Panc1 (cell line): ENCODE data around the gene MYO3B. TPM values are rescaled to one million over a fixed set of nuclear protein-coding genes. Genes with fewer than 3 reads are reported as not detected.

Source experiments
- ATAC-seq: fragments of 200-7000 bp; cut with Tn5 transposase; 2 replicates; pipeline ENCODE4 v1.9.1; 2020; ENCODE audit warnings: mild to moderate bottlenecking, moderate library complexity
- BruUV-seq: library from RNA; stranded (reverse); fragments of 400-500 nt; replicated peaks from 2 replicates; lab custom pipeline; 2021; lab: Mats Ljungman, UMichigan
- CTCF ChIA-PET: fragments of 300-600 bp; sonication (Branson Sonifier 250); formaldehyde crosslinking; loops from one replicate; lab custom pipeline; 2022; ENCODE audit warnings: antibody characterized with exemption; lab: Charles Lee
- POLR2A ChIA-PET: fragments of 300-600 bp; sonication (Branson Sonifier 250); formaldehyde crosslinking; loops from one replicate; lab custom pipeline; 2022; ENCODE audit warnings: antibody characterized with exemption; lab: Charles Lee
- DNase-seq: peaks from one replicate; pipeline ENCODE4 v3.0.0-alpha.2; 2010; ENCODE audit warnings: low read depth, low spot score
- H3K27ac ChIP-seq: 2 replicates; pipeline ENCODE4 v1.5.1; 2011; ENCODE audit warnings: mild to moderate bottlenecking, low read length, inconsistent platforms
- H3K27me3 ChIP-seq: fragments of 200-500 bp; sonication (Bioruptor generic); 2 replicates; pipeline ENCODE4 v1.6.0; 2014; ENCODE audit warnings: low read length, inconsistent platforms; ENCODE audit not compliant: control insufficient read depth, insufficient read depth
- H3K36me3 ChIP-seq: fragments of 200-500 bp; sonication (Bioruptor generic); 2 replicates; pipeline ENCODE4 v1.5.1; 2014; ENCODE audit warnings: inconsistent platforms, mild to moderate bottlenecking, low read length, moderate library complexity; ENCODE audit not compliant: control insufficient read depth, insufficient read depth
- H3K4me1 ChIP-seq: 2 replicates; pipeline ENCODE4 v1.5.1; 2011; ENCODE audit warnings: inconsistent platforms, mild to moderate bottlenecking, low read length, moderate library complexity; ENCODE audit not compliant: control insufficient read depth, insufficient read depth
- H3K4me3 ChIP-seq, 2 experiments: 2 replicates each; pipeline ENCODE4 v1.5.1; 2011 to 2012; ENCODE audit warnings: low read depth in 2 of 2, low read length in 2 of 2, mild to moderate bottlenecking in 2 of 2, inconsistent platforms in 1 of 2, moderate library complexity in 1 of 2
- H3K9me3 ChIP-seq: fragments of 200-500 bp; sonication (Bioruptor generic); 2 replicates; pipeline ENCODE4 v1.5.1; 2014; ENCODE audit warnings: low read depth, mild to moderate bottlenecking, inconsistent platforms, low read length, moderate library complexity; ENCODE audit not compliant: control insufficient read depth, insufficient read depth
- CTCF ChIP-seq: fragments of 450-650 bp; IDR thresholded peaks from 2 replicates; pipeline ENCODE4 v1.5.1; 2017; ENCODE audit warnings: mild to moderate bottlenecking
- POLR2AphosphoS5 ChIP-seq: IDR thresholded peaks from 2 replicates; pipeline ENCODE4 v1.6.1; 2012; ENCODE audit warnings: mild to moderate bottlenecking, low read depth, low read length, moderate library complexity
- REST ChIP-seq, 2 experiments: IDR thresholded peaks; 2 replicates each; pipeline ENCODE4 v1.6.1; 2011 to 2012; ENCODE audit warnings: low read depth in 2 of 2, control low read depth in 1 of 2, low read length in 1 of 2, mild to moderate bottlenecking in 1 of 2, moderate library complexity in 1 of 2; ENCODE audit not compliant: insufficient read depth in 1 of 2
- SIN3A ChIP-seq: IDR thresholded peaks from 2 replicates; pipeline ENCODE4 v1.6.1; 2012; ENCODE audit warnings: low read depth, mild to moderate bottlenecking, low read length, moderate library complexity, borderline replicate concordance; ENCODE audit not compliant: insufficient read depth
- TCF7L2 ChIP-seq: IDR thresholded peaks from 2 replicates; pipeline ENCODE4 v1.6.1; 2011; ENCODE audit warnings: mild to moderate bottlenecking, low read depth, low read length, inconsistent platforms
- in situ Hi-C: cut with HindIII; loops from 2 replicates; pipeline ENCODE4 v1.10.0; 2016; ENCODE audit warnings: low sequenced_read_pairs, low pct_unique_long_range_greater_than_20kb
- intact Hi-C: fragments of 100-400 bp; cut with micrococcal nuclease; formaldehyde crosslinking; loops from one replicate; pipeline ENCODE4 v1.10.0; 2022; ENCODE audit not compliant: unreplicated experiment
- total RNA-seq: library from RNA; stranded (reverse); gene quantifications from one replicate; pipeline ENCODE4 v1.2.1, GENCODE V29; 2021; ENCODE audit not compliant: unreplicated experiment

The MYO3B gene
- total RNA-seq, 1 experiment from 2014 or later, result 0.05 TPM

- no TSS peak for BruUV-seq
- no peaks in the 10 kb centered on the region for H3K27me3 ChIP-seq
- H3K4me1 ChIP-seq, result no peaks in the 10 kb centered on the region
- TF ChIP-seq REST (IDR thresholded peaks at IDR 0.05; ENCODE audit: insufficient read depth in 1 of 2, low read depth in 2 of 2, low read length in 1 of 2), result no peak
- no peak for TF ChIP-seq SIN3A
- TF ChIP-seq POLR2AphosphoS5, result no peak
- TF ChIP-seq CTCF, result no peak
- no peak for TF ChIP-seq TCF7L2
- no peaks in the 10 kb centered on the region for H3K36me3 ChIP-seq
- no peaks in the 10 kb centered on the region for H3K9me3 ChIP-seq
- intact Hi-C loops, result no loop called here
- DNase-seq (no peak), ATAC-seq (no peak)
- ChIA-PET CTCF (no interaction called here), POLR2A (no interaction called here)
- in situ Hi-C loops, result no loop called here
- no peak overlapping the region for H3K4me3 ChIP-seq
- no peak overlapping the region for H3K27ac ChIP-seq
Observed at GRCh38 chr2:170420961-170421687, 243.2 kb downstream of the MYO3B start.

- Histone ChIP-seq H3K27me3 (no peaks in the 10 kb centered on the region), H3K9me3 (no peaks in the 10 kb centered on the region), H3K4me1 (no peaks in the 10 kb centered on the region), H3K36me3 (no peaks in the 10 kb centered on the region), H3K4me3 (no peak overlapping the region), H3K27ac (no peak overlapping the region)
- ChIA-PET CTCF (no interaction called here), POLR2A (no interaction called here)
- DNase-seq, result no peak
- in situ Hi-C loops, result no loop called here
- TF ChIP-seq POLR2AphosphoS5 (no peak), SIN3A (no peak), CTCF (no peak), TCF7L2 (no peak), REST (IDR thresholded peaks at IDR 0.05; ENCODE audit: insufficient read depth in 1 of 2, low read depth in 2 of 2, low read length in 1 of 2) (no peak)
- ATAC-seq, result no peak
- BruUV-seq, result no TSS peak
- intact Hi-C loops, result no loop called here
Observed at GRCh38 chr2:170423919-170424318, 246.0 kb downstream of the MYO3B start.
